ENCODE data around the gene TGM5.

DNA sequence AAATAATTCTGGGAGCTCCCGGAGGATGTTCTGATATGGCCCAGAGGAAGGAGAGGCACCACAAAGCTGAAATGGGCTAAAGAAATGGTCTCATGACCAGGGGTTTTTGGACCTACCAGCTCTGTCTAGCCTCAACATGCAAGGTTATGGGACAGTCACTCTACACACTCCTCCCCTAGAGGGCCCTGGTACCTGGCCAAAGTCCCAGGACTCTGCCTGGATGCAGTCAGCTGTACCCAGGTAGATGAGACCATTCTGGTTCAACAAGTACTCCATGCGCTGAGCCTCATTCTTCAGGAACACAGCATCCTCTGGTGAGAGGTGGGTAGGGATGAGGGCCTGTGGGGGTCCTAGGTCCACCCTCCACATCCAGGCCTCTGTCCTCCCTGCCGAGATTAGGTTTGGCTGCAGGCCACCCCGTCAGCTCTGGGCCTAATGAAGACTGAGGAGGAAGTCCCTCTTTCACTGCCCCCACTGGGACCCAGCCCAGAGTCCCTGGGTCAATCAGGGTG lies 55.4 kb downstream of the TGM5 start:
- TF ChIP-seq, protein P1, sequence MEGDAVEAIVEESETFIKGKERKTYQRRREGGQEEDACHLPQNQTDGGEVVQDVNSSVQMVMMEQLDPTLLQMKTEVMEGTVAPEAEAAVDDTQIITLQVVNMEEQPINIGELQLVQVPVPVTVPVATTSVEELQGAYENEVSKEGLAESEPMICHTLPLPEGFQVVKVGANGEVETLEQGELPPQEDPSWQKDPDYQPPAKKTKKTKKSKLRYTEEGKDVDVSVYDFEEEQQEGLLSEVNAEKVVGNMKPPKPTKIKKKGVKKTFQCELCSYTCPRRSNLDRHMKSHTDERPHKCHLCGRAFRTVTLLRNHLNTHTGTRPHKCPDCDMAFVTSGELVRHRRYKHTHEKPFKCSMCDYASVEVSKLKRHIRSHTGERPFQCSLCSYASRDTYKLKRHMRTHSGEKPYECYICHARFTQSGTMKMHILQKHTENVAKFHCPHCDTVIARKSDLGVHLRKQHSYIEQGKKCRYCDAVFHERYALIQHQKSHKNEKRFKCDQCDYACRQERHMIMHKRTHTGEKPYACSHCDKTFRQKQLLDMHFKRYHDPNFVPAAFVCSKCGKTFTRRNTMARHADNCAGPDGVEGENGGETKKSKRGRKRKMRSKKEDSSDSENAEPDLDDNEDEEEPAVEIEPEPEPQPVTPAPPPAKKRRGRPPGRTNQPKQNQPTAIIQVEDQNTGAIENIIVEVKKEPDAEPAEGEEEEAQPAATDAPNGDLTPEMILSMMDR (IDR thresholded peaks at IDR 0.05 in 8 of 11, conservative IDR thresholded peaks at IDR 0.05 in 3 of 11): no peak
- no peak for TF ChIP-seq POLR2A (IDR thresholded peaks at IDR 0.05)
